Measurements from ENCODE around the gene ZHX3.

GRCh38 chr20:41259309-41259708 lies 58.2 kb downstream of the ZHX3 start:
- TF ChIP-seq POLR2A (IDR thresholded peaks at IDR 0.05; ENCODE audit: low read length) (no peak), GATA1 (IDR thresholded peaks at IDR 0.05; ENCODE audit: low read depth, low read length) (no peak)

Measured in erythroblast (primary cell).